HG03558 (cell line): ENCODE measurements around the gene TRAF2.

Experiments used
- ATAC-seq: cut with Tn5 transposase; IDR thresholded peaks from one replicate; pipeline ENCODE4 v1.9.1; 2021; ENCODE audit warnings: moderate number of reproducible peaks; ENCODE audit not compliant: unreplicated experiment; ENCODE audit errors: extremely low read depth

Gene TRAF2

GRCh38 chr9:136910197-136910900, 24.0 kb downstream of the TRAF2 start:
- ATAC-seq: no peak

- no peak for ATAC-seq
Measured at GRCh38 chr9:136910901-136911245, 24.6 kb downstream of the TRAF2 start.

GRCh38 chr9:136913701-136914438, 27.6 kb downstream of the TRAF2 start:
- no peak for ATAC-seq

- no peak for ATAC-seq
Measured at GRCh38 chr9:136915632-136916329, 29.5 kb downstream of the TRAF2 start.

- ATAC-seq: no peak
Measured at GRCh38 chr9:136916330-136917184, 30.2 kb downstream of the TRAF2 start.

GRCh38 chr9:136917902-136918301, 31.6 kb downstream of the TRAF2 start:
- ATAC-seq: no peak

GRCh38 chr9:136920069-136920468, 33.8 kb downstream of the TRAF2 start:
- no peak for ATAC-seq

- ATAC-seq: no peak
Measured at GRCh38 chr9:136920734-136921231, 34.5 kb downstream of the TRAF2 start.

- no peak for ATAC-seq
Measured at GRCh38 chr9:136921307-136921706, 35.0 kb downstream of the TRAF2 start.

GRCh38 chr9:136921718-136922117, 35.4 kb downstream of the TRAF2 start:
- no peak for ATAC-seq

- no peak for ATAC-seq
Measured at GRCh38 chr9:136922540-136922939, 36.2 kb downstream of the TRAF2 start.

GRCh38 chr9:136923881-136924280, 37.6 kb downstream of the TRAF2 start:
- no peak for ATAC-seq

GRCh38 chr9:136925414-136926153, 39.3 kb downstream of the TRAF2 start:
- no peak for ATAC-seq

GRCh38 chr9:136926154-136926704, 39.9 kb downstream of the TRAF2 start:
- no peak for ATAC-seq

- no peak for ATAC-seq
Measured at GRCh38 chr9:136926749-136927148, 40.4 kb downstream of the TRAF2 start.

- ATAC-seq: no peak
Measured at GRCh38 chr9:136927343-136928271, 41.3 kb downstream of the TRAF2 start.

GRCh38 chr9:136928591-136928990, 42.3 kb downstream of the TRAF2 start:
- no peak for ATAC-seq

GRCh38 chr9:136930014-136930413, 43.7 kb downstream of the TRAF2 start:
- ATAC-seq: no peak
